HL-60 (cell line): Measurements from ENCODE around the gene RAB10.

ENCODE experiments used
- CTCF ChIP-seq: IDR thresholded peaks from one replicate; pipeline ENCODE4 v1.5.1; 2011; ENCODE audit warnings: low read length, control low read depth, inconsistent platforms; ENCODE audit not compliant: insufficient read depth
- REST ChIP-seq: IDR thresholded peaks from 2 replicates; pipeline ENCODE4 v1.6.1; 2012; ENCODE audit warnings: low read depth; ENCODE audit not compliant: insufficient replicate concordance

GRCh38 chr2:26024260-26024659 is 9.6 kb upstream of the RAB10 start:
- TF ChIP-seq CTCF, result no peak
- no peak for TF ChIP-seq REST
